ENCODE results near the gene ARMC12. TPM values are rescaled to one million over a fixed set of nuclear protein-coding genes. Genes with fewer than 3 reads are reported as not detected.
A peak's percentile ranks its signal among the peaks of the same experiment; 100 is the strongest.

Gene ARMC12
- total and polyA plus RNA-seq, 2 of the 13 experiments (the other 11 are each of a cell fraction or from before 2014, with no cell fraction given): 1.3 TPM; not detected in 1

DNA sequence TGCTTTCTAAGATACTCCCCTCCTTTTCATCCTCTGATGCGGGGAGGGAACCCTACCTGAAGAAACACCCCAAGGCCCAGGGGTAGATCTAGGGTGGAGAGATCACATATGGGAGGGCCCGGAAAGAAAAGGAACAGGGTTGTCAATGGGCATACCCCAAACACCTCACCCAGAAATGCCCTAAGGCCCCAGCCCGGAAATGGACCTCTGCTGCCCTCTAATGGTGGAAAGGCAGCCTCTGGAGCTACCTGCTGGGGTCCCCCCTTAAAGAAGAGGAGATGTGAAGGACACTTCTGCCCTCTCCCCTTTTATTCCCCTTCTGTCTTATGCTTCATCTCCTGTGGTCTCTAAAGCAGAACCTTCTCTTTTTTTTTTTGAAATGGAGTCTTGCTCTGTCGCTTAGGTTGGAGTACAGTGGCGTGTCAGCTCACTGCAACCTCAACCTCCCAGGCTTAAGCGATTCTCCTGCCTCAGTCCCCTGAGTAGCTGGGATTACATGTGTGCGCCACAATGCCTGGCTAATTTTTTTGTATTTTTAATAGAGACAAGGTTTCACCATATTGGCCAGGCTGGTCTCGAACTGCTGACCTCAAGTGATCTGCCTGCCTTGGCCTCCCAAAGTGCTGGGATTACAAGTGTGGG, 458 bp upstream of the ARMC12 start (continued):
- TF ChIP-seq ELK4 (CRISPR knock-in tag; IDR thresholded peaks at IDR 0.05; ENCODE audit: borderline replicate concordance): no peak
- no peak for TF ChIP-seq ZFP36L2 (CRISPR knock-in tag; IDR thresholded peaks at IDR 0.05)
- no peak for TF ChIP-seq ZNF143 (CRISPR knock-in tag; IDR thresholded peaks at IDR 0.05)
- TF ChIP-seq ZNF30 (CRISPR knock-in tag; IDR thresholded peaks at IDR 0.05): no peak
- no peak for TF ChIP-seq DMAP1 (CRISPR knock-in tag; IDR thresholded peaks at IDR 0.05)
- TF ChIP-seq, protein P1, sequence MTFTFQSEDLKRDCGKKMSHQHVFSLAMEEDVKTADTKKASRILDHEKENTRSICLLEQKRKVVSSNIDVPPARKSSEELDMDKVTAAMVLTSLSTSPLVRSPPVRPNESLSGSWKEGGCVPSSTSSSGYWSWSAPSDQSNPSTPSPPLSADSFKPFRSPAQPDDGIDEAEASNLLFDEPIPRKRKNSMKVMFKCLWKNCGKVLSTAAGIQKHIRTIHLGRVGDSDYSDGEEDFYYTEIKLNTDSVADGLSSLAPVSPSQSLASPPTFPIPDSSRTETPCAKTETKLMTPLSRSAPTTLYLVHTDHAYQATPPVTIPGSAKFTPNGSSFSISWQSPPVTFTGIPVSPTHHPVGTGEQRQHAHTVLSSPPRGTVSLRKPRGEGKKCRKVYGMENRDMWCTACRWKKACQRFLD (CRISPR knock-in tag; IDR thresholded peaks at IDR 0.05; ENCODE audit: borderline replicate concordance): 0 out of 2 replicates have a peak, but pooled peaks have one; percentile 46
- TF ChIP-seq MED13 (CRISPR knock-in tag; IDR thresholded peaks at IDR 0.05): no peak
- no peak for TF ChIP-seq U2AF2 (IDR thresholded peaks at IDR 0.05; ENCODE audit: low read depth, low read length)
- no peak for TF ChIP-seq PRMT3 (CRISPR knock-in tag; IDR thresholded peaks at IDR 0.05; ENCODE audit: borderline replicate concordance, low read depth)
- TF ChIP-seq TGIF2 (CRISPR knock-in tag; IDR thresholded peaks at IDR 0.05): no peak
- TF ChIP-seq ZNF136 (CRISPR knock-in tag; IDR thresholded peaks at IDR 0.05; ENCODE audit: low read depth): no peak
- no peak for TF ChIP-seq TARDBP (CRISPR knock-in tag; IDR thresholded peaks at IDR 0.05)
- no peak for TF ChIP-seq ZNF263 (CRISPR knock-in tag; IDR thresholded peaks at IDR 0.05)
- TF ChIP-seq STAG1 (CRISPR knock-in tag; IDR thresholded peaks at IDR 0.05): peak; percentile 93
- TF ChIP-seq FOXJ3 (CRISPR knock-in tag; IDR thresholded peaks at IDR 0.05; ENCODE audit: borderline replicate concordance): no peak
- no peak for TF ChIP-seq MED8 (CRISPR knock-in tag; IDR thresholded peaks at IDR 0.05; ENCODE audit: insufficient replicate concordance)
- TF ChIP-seq, protein P2, sequence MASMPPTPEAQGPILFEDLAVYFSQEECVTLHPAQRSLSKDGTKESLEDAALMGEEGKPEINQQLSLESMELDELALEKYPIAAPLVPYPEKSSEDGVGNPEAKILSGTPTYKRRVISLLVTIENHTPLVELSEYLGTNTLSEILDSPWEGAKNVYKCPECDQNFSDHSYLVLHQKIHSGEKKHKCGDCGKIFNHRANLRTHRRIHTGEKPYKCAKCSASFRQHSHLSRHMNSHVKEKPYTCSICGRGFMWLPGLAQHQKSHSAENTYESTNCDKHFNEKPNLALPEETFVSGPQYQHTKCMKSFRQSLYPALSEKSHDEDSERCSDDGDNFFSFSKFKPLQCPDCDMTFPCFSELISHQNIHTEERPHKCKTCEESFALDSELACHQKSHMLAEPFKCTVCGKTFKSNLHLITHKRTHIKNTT (CRISPR knock-in tag; IDR thresholded peaks at IDR 0.05): no peak
- no peak for TF ChIP-seq KAT7 (CRISPR knock-in tag; IDR thresholded peaks at IDR 0.05; ENCODE audit: borderline replicate concordance)
- TF ChIP-seq SAFB2 (CRISPR knock-in tag; IDR thresholded peaks at IDR 0.05; ENCODE audit: borderline replicate concordance, low read depth): no peak
- no peak for TF ChIP-seq ZFX (CRISPR knock-in tag; IDR thresholded peaks at IDR 0.05; ENCODE audit: low read depth)
- no peak for TF ChIP-seq CENPT (CRISPR knock-in tag; IDR thresholded peaks at IDR 0.05; ENCODE audit: low read depth)
- TF ChIP-seq ZBTB38 (CRISPR knock-in tag; IDR thresholded peaks at IDR 0.05): no peak
- no peak for TF ChIP-seq ZSCAN12 (CRISPR knock-in tag; IDR thresholded peaks at IDR 0.05)
- no peak for TF ChIP-seq PBX2 (CRISPR knock-in tag; IDR thresholded peaks at IDR 0.05)
- TF ChIP-seq ZNF275 (CRISPR knock-in tag; IDR thresholded peaks at IDR 0.05; ENCODE audit: borderline replicate concordance): no peak
- no peak for TF ChIP-seq GATAD1 (CRISPR knock-in tag; IDR thresholded peaks at IDR 0.05)
- no peak for TF ChIP-seq ZNF496 (CRISPR knock-in tag; IDR thresholded peaks at IDR 0.05; ENCODE audit: insufficient replicate concordance)

Data from HepG2 (cell line).